Regular cardiac myocyte (primary cell): Measurements from ENCODE around the gene BTG2. TPM values are rescaled to one million over a fixed set of nuclear protein-coding genes. Genes with fewer than 3 reads are reported as not detected.

Source experiments
- total RNA-seq: library from RNA; depleted of rRNA; stranded (reverse); fragments of >200 nt; gene quantifications from 2 replicates; pipeline ENCODE4 v1.2.3, GENCODE V29; 2014

Gene BTG2, protein sequence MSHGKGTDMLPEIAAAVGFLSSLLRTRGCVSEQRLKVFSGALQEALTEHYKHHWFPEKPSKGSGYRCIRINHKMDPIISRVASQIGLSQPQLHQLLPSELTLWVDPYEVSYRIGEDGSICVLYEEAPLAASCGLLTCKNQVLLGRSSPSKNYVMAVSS
- 5.9 and 14.7 TPM in 2 replicates for total RNA-seq

DNA sequence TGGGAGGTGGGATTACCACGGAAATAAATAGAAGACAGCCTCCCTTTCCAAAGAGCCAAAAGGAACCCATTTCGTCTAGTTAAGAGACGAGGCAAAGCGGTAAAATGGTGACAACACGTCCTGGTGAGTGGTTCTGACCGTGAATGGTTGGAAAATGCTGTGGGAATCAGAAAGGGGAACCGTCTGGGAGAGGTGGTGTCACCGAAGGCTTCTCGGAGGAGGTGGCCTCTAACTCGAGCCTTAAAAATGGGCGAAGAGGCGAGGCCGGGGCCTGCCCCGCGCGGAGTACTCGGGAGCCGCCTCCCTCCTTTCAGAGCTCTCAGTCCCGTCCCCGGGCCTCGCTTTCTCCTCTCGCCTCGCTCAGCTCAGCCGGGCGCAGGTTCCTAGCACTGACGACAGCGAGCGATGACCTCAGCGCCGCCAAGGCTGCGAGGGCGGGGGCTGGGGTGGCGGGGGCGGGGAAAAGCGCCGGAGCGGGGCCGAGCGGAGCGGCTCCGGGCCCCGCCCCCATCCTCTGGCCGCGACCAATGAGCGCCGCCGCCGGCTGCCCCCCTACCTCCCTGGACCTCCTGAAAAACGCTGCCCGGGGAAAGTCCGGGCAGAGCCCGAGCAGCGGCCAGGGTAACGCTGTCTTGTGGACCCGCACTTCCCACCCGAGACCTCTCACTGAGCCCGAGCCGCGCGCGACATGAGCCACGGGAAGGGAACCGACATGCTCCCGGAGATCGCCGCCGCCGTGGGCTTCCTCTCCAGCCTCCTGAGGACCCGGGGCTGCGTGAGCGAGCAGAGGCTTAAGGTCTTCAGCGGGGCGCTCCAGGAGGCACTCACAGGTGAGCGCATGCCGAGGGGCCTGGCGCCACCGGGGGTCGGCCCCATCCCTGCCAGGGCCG lies at the start of gene BTG2:
BTG2 (plus strand) TSS at position 601 of the 890 bp plus-strand sequence; CDS start at position 689, 88 bp downstream.

DNA sequence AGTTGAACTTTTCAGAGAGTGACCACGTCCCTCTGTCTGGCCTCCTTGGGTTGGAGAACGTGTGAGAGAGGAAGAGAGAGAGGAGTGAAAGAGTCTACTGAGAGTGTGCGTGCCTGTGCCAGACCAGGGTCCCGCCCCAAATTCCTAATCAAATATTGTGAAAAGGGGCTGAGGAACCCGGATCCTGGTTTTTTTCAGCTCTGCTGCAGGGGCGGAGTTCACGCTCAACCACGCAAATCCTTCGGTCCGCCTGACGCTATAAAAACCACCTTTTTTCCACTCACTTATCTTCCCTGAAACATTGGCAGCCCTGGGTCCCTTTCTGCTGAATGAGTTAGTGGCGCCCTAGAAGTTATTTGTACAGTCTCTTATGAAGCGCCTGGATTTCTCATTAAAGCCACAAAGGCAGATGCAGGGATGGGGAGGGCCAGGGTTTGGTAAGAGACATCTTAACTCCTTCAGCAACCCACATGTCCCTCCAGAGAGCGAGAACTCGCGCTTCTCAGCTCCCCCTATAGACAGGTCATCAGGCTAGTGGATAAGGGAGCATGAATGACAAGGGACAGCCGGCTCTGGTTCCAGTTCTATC lies 45.8 kb downstream of the BTG2 start, which contains the start of gene FMOD:
FMOD (minus strand) TSS at position 86 of the 589 bp plus-strand sequence. CDS start 2,852 bp downstream, outside the sequence.

Other genes starting within 250 kb of the BTG2 start
- gene MYOG, start 219.5 kb upstream of the BTG2 start, total RNA-seq = not detected in 2 replicates
- gene ADORA1, start 177.8 kb upstream of the BTG2 start, total RNA-seq = 0.38 and 2.0 TPM in 2 replicates
- gene MYBPH, start 129.7 kb upstream of the BTG2 start, total RNA-seq = not detected in 2 replicates
- gene CHI3L1, start 118.8 kb upstream of the BTG2 start, total RNA-seq = 0.19 and 5.4 TPM in 2 replicates
- gene CHIT1, start 75.8 kb upstream of the BTG2 start, total RNA-seq = not detected in 2 replicates
- 1.2 and 6.5 TPM in 2 replicates for gene FMOD, start 45.6 kb downstream of the BTG2 start, total RNA-seq
- gene PRELP, start 170.3 kb downstream of the BTG2 start, total RNA-seq = under 0.01 and 1.1 TPM in 2 replicates
- gene OPTC, start 188.6 kb downstream of the BTG2 start, total RNA-seq = not detected in 2 replicates